ENCODE measurements around the gene NKD2.

DNA sequence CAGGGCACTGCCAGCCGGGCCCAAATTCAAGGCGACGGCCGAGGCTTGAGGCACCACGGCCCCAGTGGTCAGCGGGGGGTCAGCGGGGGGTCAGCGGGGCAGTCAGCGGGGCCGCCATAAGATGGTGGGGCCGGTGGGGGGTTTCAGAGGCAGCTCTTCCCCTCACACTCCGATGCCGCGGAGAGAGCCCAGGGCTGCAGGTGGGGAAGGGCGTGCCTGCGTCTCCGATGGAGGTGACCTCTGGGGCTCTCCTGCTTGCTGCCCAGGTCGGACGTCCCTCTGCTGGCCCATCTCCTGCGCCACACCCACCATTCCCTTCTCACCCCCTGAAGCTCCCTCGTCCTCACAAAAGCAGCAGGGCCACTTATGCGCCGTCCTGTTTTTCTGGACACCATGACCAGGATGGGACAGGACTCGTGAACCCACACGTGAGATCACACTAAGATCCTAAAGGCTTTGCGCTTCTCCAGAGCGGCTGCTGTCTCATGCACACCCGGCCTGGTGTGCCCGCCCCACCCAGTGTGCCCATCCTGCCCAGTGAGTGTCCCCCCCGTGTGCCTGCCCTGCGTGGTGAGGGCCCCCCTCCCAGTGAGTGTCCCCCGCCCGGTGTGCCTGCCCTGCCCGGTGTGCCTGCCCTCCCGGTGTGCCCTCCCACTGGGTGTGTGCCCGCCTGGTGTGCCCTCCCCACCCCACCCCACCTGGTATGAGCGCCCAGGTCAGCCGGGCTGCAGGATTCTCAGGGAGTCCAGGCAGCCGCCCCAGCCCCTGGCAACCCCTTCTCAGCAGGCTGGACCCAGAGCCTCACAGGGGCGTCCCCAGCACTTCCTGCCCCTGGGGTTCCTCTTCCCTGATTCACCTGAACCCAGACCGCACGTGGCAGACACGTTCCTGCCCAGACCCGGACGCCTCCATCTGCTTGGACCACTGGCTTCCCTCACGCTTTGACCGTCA, 48.7 kb upstream of the NKD2 start:
- TF ChIP-seq, protein P1, sequence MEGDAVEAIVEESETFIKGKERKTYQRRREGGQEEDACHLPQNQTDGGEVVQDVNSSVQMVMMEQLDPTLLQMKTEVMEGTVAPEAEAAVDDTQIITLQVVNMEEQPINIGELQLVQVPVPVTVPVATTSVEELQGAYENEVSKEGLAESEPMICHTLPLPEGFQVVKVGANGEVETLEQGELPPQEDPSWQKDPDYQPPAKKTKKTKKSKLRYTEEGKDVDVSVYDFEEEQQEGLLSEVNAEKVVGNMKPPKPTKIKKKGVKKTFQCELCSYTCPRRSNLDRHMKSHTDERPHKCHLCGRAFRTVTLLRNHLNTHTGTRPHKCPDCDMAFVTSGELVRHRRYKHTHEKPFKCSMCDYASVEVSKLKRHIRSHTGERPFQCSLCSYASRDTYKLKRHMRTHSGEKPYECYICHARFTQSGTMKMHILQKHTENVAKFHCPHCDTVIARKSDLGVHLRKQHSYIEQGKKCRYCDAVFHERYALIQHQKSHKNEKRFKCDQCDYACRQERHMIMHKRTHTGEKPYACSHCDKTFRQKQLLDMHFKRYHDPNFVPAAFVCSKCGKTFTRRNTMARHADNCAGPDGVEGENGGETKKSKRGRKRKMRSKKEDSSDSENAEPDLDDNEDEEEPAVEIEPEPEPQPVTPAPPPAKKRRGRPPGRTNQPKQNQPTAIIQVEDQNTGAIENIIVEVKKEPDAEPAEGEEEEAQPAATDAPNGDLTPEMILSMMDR (IDR thresholded peaks at IDR 0.05; ENCODE audit: low read length), result no peak
- TF ChIP-seq EZH2 (IDR thresholded peaks at IDR 0.05; ENCODE audit: borderline replicate concordance, low read length), result no peak

Measured in OCI-LY1 (cell line).